HUES64 (cell line): ENCODE results near the gene LSG1.

Experiments
- H3K27ac ChIP-seq: 2 replicates; pipeline ENCODE4 v1.7.0; 2013; ENCODE audit warnings: low read depth, low read length, inconsistent platforms
- H3K27me3 ChIP-seq: 2 replicates; pipeline ENCODE4 v1.6.1; 2013; ENCODE audit warnings: mild to moderate bottlenecking, low read length; ENCODE audit not compliant: insufficient read depth
- H3K36me3 ChIP-seq: 2 replicates; pipeline ENCODE4 v1.6.1; 2013; ENCODE audit warnings: mild to moderate bottlenecking, low read length; ENCODE audit not compliant: insufficient read depth
- H3K4me1 ChIP-seq: 2 replicates; pipeline ENCODE4 v1.6.1; 2013; ENCODE audit warnings: mild to moderate bottlenecking, low read length, moderate library complexity; ENCODE audit not compliant: insufficient read depth
- H3K4me3 ChIP-seq: 2 replicates; pipeline ENCODE4 v1.5.1; 2013; ENCODE audit warnings: mild to moderate bottlenecking, low read length, moderate library complexity
- H3K9ac ChIP-seq: 2 replicates; pipeline ENCODE4 v1.6.1; 2013; ENCODE audit warnings: mild to moderate bottlenecking, low read depth, low read length
- H3K9me3 ChIP-seq: 2 replicates; pipeline ENCODE4 v1.6.1; 2013; ENCODE audit warnings: low read depth, low read length; ENCODE audit not compliant: insufficient read depth
- WGBS: fragments of 150-250, 120-280 bp; methylation state at CpG from one replicate; pipeline ENCODE4 v1.1.7; 2013; ENCODE audit warnings: missing lambda C conversion rate; 5-methylcytosine and 5-hydroxymethylcytosine counted together

The LSG1 gene

GRCh38 chr3:194654443-194654842 is 17.5 kb downstream of the LSG1 start:
- H3K27me3 ChIP-seq = no peaks in the 10 kb centered on the region
- H3K36me3 ChIP-seq = peaks cover 72% of the 10 kb centered on the region
- peak overlapping the region; percentile 86; the same call in 1 of the 2 replicates for H3K27ac ChIP-seq
- H3K4me3 ChIP-seq = no peak overlapping the region
- H3K9me3 ChIP-seq = no peaks in the 10 kb centered on the region
- no peak overlapping the region for H3K9ac ChIP-seq
- 79% methylated on average over 5 of the region's 5 CpGs for WGBS
- peaks cover 8% of the 10 kb centered on the region; the same call in 1 of the 2 replicates for H3K4me1 ChIP-seq

- Histone ChIP-seq H3K4me3 (no peak overlapping the region), H3K27ac (no peak overlapping the region), H3K9ac (no peak overlapping the region), H3K36me3 (peaks cover 95% of the 10 kb centered on the region), H3K27me3 (no peaks in the 10 kb centered on the region), H3K4me1 (no peaks in the 10 kb centered on the region), H3K9me3 (no peaks in the 10 kb centered on the region)
- WGBS = 95% methylated on average over 2 of the region's 3 CpGs
Measured at GRCh38 chr3:194647747-194648146, 24.2 kb downstream of the LSG1 start.

- Histone ChIP-seq H3K27me3 (no peaks in the 10 kb centered on the region), H3K36me3 (peaks cover 74% of the 10 kb centered on the region), H3K4me1 (no peaks in the 10 kb centered on the region), H3K9me3 (no peaks in the 10 kb centered on the region), H3K9ac (no peak overlapping the region), H3K4me3 (no peak overlapping the region), H3K27ac (no peak overlapping the region)
- 100% methylated on average over 2 of the region's 2 CpGs for WGBS
Measured at GRCh38 chr3:194642769-194643168, 29.2 kb downstream of the LSG1 start.

- H3K27me3 ChIP-seq = no peaks in the 10 kb centered on the region
- H3K36me3 ChIP-seq = peaks cover 57% of the 10 kb centered on the region
- WGBS = 77% methylated on average over 7 of the region's 7 CpGs
- no peaks in the 10 kb centered on the region for H3K4me1 ChIP-seq
- no peak overlapping the region for H3K4me3 ChIP-seq
- no peak overlapping the region for H3K27ac ChIP-seq
- H3K9me3 ChIP-seq = no peaks in the 10 kb centered on the region
- H3K9ac ChIP-seq = no peak overlapping the region
Measured at GRCh38 chr3:194640829-194641228, 31.2 kb downstream of the LSG1 start.

- Histone ChIP-seq H3K27me3 (no peaks in the 10 kb centered on the region), H3K36me3 (peaks cover 40% of the 10 kb centered on the region), H3K4me1 (no peaks in the 10 kb centered on the region), H3K9ac (no peak overlapping the region), H3K4me3 (no peak overlapping the region), H3K27ac (no peak overlapping the region), H3K9me3 (no peaks in the 10 kb centered on the region)
- WGBS = 96% methylated on average over 10 of the region's 10 CpGs
Measured at GRCh38 chr3:194638991-194639605, 32.9 kb downstream of the LSG1 start.

- H3K4me3 ChIP-seq = no peak overlapping the region
- no peak overlapping the region for H3K27ac ChIP-seq
- no peaks in the 10 kb centered on the region for H3K4me1 ChIP-seq
- H3K9me3 ChIP-seq = no peaks in the 10 kb centered on the region
- no peaks in the 10 kb centered on the region for H3K27me3 ChIP-seq
- H3K9ac ChIP-seq = no peak overlapping the region
- WGBS = 91% methylated on average over 22 of the region's 22 CpGs
- peaks cover 29% of the 10 kb centered on the region for H3K36me3 ChIP-seq
Measured at GRCh38 chr3:194637541-194638400, 34.2 kb downstream of the LSG1 start.

- no peaks in the 10 kb centered on the region for H3K9me3 ChIP-seq
- no peaks in the 10 kb centered on the region for H3K4me1 ChIP-seq
- H3K27ac ChIP-seq = no peak overlapping the region
- H3K4me3 ChIP-seq = no peak overlapping the region
- H3K9ac ChIP-seq = no peak overlapping the region
- no peaks in the 10 kb centered on the region for H3K27me3 ChIP-seq
- 76% methylated on average over 3 of the region's 3 CpGs for WGBS
- H3K36me3 ChIP-seq = peaks cover 23% of the 10 kb centered on the region
Measured at GRCh38 chr3:194637066-194637465, 34.9 kb downstream of the LSG1 start.

- Histone ChIP-seq H3K9ac (peak within 1 kb of the TSS; percentile 84), H3K4me3 (peak within 1 kb of the TSS; percentile 73), H3K4me1 (no peaks in the 10 kb centered on the region), H3K27me3 (no peaks in the 10 kb centered on the region), H3K36me3 (peaks cover 16% of the 10 kb centered on the region), H3K27ac (peak within 1 kb of the TSS; percentile 19; the same call in 1 of the 2 replicates), H3K9me3 (peaks cover 12% of the 10 kb centered on the region)
- whole genome bisulfite sequencing = 1% methylated on average over 65 of the region's 66 CpGs
Measured at GRCh38 chr3:194633349-194634004, 38.5 kb downstream of the LSG1 start, which contains the start of gene TMEM44. TMEM44 (minus strand) TSS chr3:194633419; CDS start chr3:194633215, 204 bp downstream.

- H3K27me3 ChIP-seq = no peaks in the 10 kb centered on the region
- H3K9ac ChIP-seq = peak overlapping the region; percentile 84
- H3K4me1 ChIP-seq = no peaks in the 10 kb centered on the region
- WGBS = 2% methylated on average over 56 of the region's 56 CpGs
- H3K9me3 ChIP-seq = peaks cover 12% of the 10 kb centered on the region
- no peak overlapping the region; the same call in 1 of the 2 replicates for H3K27ac ChIP-seq
- H3K36me3 ChIP-seq = peaks cover 22% of the 10 kb centered on the region
- H3K4me3 ChIP-seq = peak overlapping the region; percentile 73
Measured at GRCh38 chr3:194632809-194633348, 39.1 kb downstream of the LSG1 start.

GRCh38 chr3:194632226-194632808 is 39.7 kb downstream of the LSG1 start:
- peak overlapping the region; percentile 84 for H3K9ac ChIP-seq
- peak overlapping the region; percentile 73 for H3K4me3 ChIP-seq
- H3K9me3 ChIP-seq = peaks cover 12% of the 10 kb centered on the region
- no peak overlapping the region for H3K27ac ChIP-seq
- peaks cover 27% of the 10 kb centered on the region for H3K36me3 ChIP-seq
- H3K27me3 ChIP-seq = no peaks in the 10 kb centered on the region
- 85% methylated on average over 11 of the region's 11 CpGs for WGBS
- H3K4me1 ChIP-seq = no peaks in the 10 kb centered on the region
